ENCODE data around the gene PLXNB2. TPM values are rescaled to one million over a fixed set of nuclear protein-coding genes. Genes with fewer than 3 reads are reported as not detected.

Gene PLXNB2
- polyA plus RNA-seq, 1 of the 3 experiments (the other 2 are of a cell fraction): 108 TPM

GRCh38 chr22:50302564-50302963 lies 4.9 kb downstream of the PLXNB2 start:
- CTCF ChIA-PET: interaction anchor here (0.6 to 4.1 kb wide), 14 partner anchors 9 to 261 kb away, joined by 3 to 28 read pairs (median 6); partner anchors contain the start of genes DENND6B, HDAC10 and SCO2
- no peaks in the 10 kb centered on the region for H3K9me2 ChIP-seq
- no peak overlapping the region for H3K4me3 ChIP-seq (ENCODE audit: low read depth in 2 of 2, low read length in 1 of 2)
- POLR2A ChIA-PET: interaction anchor here (0.9 kb wide), 1 partner anchor 223 kb away, joined by 4 read pairs; the partner anchor contains the start of gene SCO2
- no peak overlapping the region for H2AFZ ChIP-seq (ENCODE audit: low read depth)
- H3K9ac ChIP-seq: peak overlapping the region; percentile 43
- H4K20me1 ChIP-seq (ENCODE audit: insufficient read depth): peaks cover 63% of the 10 kb centered on the region
- no peaks in the 10 kb centered on the region for H3K27me3 ChIP-seq (ENCODE audit: insufficient read depth)
- peak overlapping the region; percentile 48 to 95; a peak in 3 of 4 replicates for H3K27ac ChIP-seq (ENCODE audit: low read depth in 2 of 2, low read length in 1 of 2)
- peaks cover 14% of the 10 kb centered on the region for H3F3A ChIP-seq (replicated peaks; ENCODE audit: insufficient read depth)
- WGBS (ENCODE audit: low lambda C conversion rate): 79% methylated on average over 5 of the region's 5 CpGs
- DNase-seq: peak; percentile 67
- no peaks in the 10 kb centered on the region for H3K9me3 ChIP-seq
- H3K4me2 ChIP-seq: peak overlapping the region; percentile 100
- H3K36me3 ChIP-seq (replicated peaks in 1 of 2; ENCODE audit: control insufficient read depth in 1 of 2, insufficient read depth in 2 of 2, low read length in 1 of 2): peaks cover 3 to 11% of the 10 kb centered on the region in 2 experiments
- H3K4me1 ChIP-seq (ENCODE audit: control insufficient read depth in 1 of 2, insufficient read depth in 2 of 2, low read depth in 1 of 2, low read length in 1 of 2): peaks cover 41 to 56% of the 10 kb centered on the region in 2 experiments; a peak in 3 of 4 replicates
- TF ChIP-seq EZH2phosphoT487 (IDR thresholded peaks at IDR 0.05; ENCODE audit: borderline replicate concordance, low read depth): no peak
- TF ChIP-seq IRF3 (IDR thresholded peaks at IDR 0.05; ENCODE audit: low read depth, low read length): no peak
- no peak for TF ChIP-seq ELF1 (IDR thresholded peaks at IDR 0.05)
- no peak for TF ChIP-seq FOSL2 (IDR thresholded peaks at IDR 0.05; ENCODE audit: borderline replicate concordance, low read depth)
- no peak for TF ChIP-seq GATA2 (CRISPR knock-in tag; IDR thresholded peaks at IDR 0.05)
- TF ChIP-seq, protein P1, sequence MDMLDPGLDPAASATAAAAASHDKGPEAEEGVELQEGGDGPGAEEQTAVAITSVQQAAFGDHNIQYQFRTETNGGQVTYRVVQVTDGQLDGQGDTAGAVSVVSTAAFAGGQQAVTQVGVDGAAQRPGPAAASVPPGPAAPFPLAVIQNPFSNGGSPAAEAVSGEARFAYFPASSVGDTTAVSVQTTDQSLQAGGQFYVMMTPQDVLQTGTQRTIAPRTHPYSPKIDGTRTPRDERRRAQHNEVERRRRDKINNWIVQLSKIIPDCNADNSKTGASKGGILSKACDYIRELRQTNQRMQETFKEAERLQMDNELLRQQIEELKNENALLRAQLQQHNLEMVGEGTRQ (IDR thresholded peaks at IDR 0.05; ENCODE audit: borderline replicate concordance, low read depth, low read length): no peak
- TF ChIP-seq SMC3 (IDR thresholded peaks at IDR 0.05; ENCODE audit: low read depth, low read length): no peak
- TF ChIP-seq GABPA (IDR thresholded peaks at IDR 0.05; ENCODE audit: low read depth): no peak
- no peak for TF ChIP-seq CHD2 (IDR thresholded peaks at IDR 0.05; ENCODE audit: low read length, partially characterized antibody)
- no peak for TF ChIP-seq MXI1 (IDR thresholded peaks at IDR 0.05; ENCODE audit: low read depth, low read length)
- peaks cover 92% of the 10 kb centered on the region for H3K79me2 ChIP-seq (ENCODE audit: insufficient read depth)

DNA sequence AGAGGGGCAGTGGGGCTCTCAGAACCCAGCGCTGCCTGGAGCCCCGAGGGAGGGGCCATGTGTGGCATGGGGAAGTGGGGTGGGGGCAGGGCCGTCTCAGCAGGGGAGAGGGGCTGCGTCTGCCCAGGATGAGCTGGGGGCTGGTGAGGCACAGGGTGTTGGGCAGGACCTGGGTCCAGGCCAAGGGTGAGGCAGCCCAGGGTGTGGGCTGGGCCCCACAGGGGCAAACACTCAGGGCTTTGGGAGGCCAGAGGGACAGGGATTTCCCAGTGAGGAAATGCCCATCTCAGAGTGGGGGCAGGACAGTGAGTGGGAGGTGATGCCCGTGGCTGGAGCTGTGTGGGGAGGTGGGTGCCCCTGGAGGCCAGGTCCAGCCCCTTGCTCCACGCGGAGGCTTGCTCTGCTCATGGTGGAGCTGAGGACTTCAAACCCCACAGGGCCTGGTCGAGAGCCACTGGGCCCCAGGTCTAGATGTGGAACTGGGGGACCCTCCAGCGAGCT lies 5.4 kb downstream of the PLXNB2 start:
- peak overlapping the region; percentile 100; the same call in 1 of the 2 replicates for H3K4me2 ChIP-seq
- CTCF ChIA-PET: interaction anchor here (0.6 to 4.1 kb wide), 14 partner anchors 9 to 224 kb away, joined by 3 to 28 read pairs (median 6); partner anchors contain the start of genes DENND6B, HDAC10 and SCO2
- no peak for TF ChIP-seq RFX5 (IDR thresholded peaks at IDR 0.05; ENCODE audit: low read length)
- no peak for TF ChIP-seq ZBTB33 (IDR thresholded peaks at IDR 0.05; ENCODE audit: borderline replicate concordance, low read depth)
- TF ChIP-seq REST (IDR thresholded peaks at IDR 0.05; ENCODE audit: low read depth, low read length): no peak
- peak overlapping the region; percentile 48 to 95 for H3K27ac ChIP-seq (ENCODE audit: low read depth in 2 of 2, low read length in 1 of 2)
- no peaks in the 10 kb centered on the region for H3K9me2 ChIP-seq
- H4K20me1 ChIP-seq (ENCODE audit: insufficient read depth): peaks cover 67% of the 10 kb centered on the region
- H3K9me3 ChIP-seq: no peaks in the 10 kb centered on the region
- H3K4me3 ChIP-seq (ENCODE audit: low read depth in 2 of 2, low read length in 1 of 2): no peak overlapping the region; a peak in 2 of 4 replicates
- WGBS (ENCODE audit: low lambda C conversion rate): 53% methylated on average over 8 of the region's 9 CpGs
- H3K27me3 ChIP-seq (ENCODE audit: insufficient read depth): no peaks in the 10 kb centered on the region
- no peak overlapping the region for H2AFZ ChIP-seq (ENCODE audit: low read depth)
- peaks cover 3 to 11% of the 10 kb centered on the region in 2 experiments for H3K36me3 ChIP-seq (replicated peaks in 1 of 2; ENCODE audit: control insufficient read depth in 1 of 2, insufficient read depth in 2 of 2, low read length in 1 of 2)
- peaks cover 14% of the 10 kb centered on the region for H3F3A ChIP-seq (replicated peaks; ENCODE audit: insufficient read depth)
- DNase-seq: no peak
- H3K4me1 ChIP-seq (ENCODE audit: control insufficient read depth in 1 of 2, insufficient read depth in 2 of 2, low read depth in 1 of 2, low read length in 1 of 2): peaks cover 41 to 56% of the 10 kb centered on the region in 2 experiments; a peak in 3 of 4 replicates
- peak overlapping the region; percentile 43 for H3K9ac ChIP-seq
- POLR2A ChIA-PET: interaction anchor here (0.9 to 1.2 kb wide), 3 partner anchors 19 to 223 kb away, joined by 3 to 4 read pairs (median 3); partner anchors contain the start of gene SCO2
- H3K79me2 ChIP-seq (ENCODE audit: insufficient read depth): peaks cover 97% of the 10 kb centered on the region

Data from SK-N-SH (cell line).